Subcutaneous adipose tissue (tissue), 4 donors: Measurements from ENCODE around the gene ZNF502. TPM values are rescaled to one million over a fixed set of nuclear protein-coding genes. Genes with fewer than 3 reads are reported as not detected.

Experiments used
- CTCF ChIP-seq: fragments of 450-650 bp; IDR thresholded peaks from one replicate; pipeline ENCODE4 v1.5.1; 2016; ENCODE audit warnings: low read depth, mild to moderate bottlenecking, control low read depth, antibody characterized with exemption, moderate library complexity
- total RNA-seq, 4 donors: library from RNA; depleted of rRNA; stranded (reverse); fragments of >200 nt; gene quantifications; one replicate each; pipeline ENCODE4 v1.1.0, GENCODE V29; 2016

ZNF502 gene
- total RNA-seq, 4 donors from 2014 or later: 3.9 to 6.2 (median 4.6) TPM

DNA sequence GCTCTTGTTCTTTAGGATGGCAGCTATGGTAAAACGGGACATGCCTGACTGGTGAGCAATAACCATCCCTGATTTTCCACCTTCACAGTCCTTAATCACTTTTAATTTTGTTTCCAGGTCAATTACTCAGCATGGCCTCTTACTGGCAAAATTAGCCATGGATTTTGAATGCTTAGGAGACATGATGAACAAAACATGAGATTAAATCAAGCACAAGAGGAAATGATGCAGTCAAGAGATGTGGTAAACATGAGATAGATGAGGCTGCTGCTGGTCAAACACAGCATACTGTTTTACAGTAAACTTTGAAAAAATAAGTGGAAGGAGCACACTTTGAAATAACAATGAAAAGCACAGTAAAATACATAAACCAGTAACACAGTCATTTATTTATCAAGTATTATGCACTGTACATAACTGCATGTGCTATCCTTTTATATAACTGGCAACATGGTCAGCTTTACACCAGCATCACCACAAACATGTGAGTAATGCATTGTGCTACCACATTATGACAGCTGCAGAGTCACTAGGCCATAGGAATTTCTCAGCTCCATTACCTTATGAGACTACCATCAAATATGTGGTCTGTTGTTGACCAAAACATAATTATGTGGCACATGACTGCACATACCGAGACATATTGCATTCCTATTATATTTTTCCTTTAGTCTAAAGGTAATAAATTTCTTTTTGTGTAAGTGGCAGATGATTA, 30.1 kb upstream of the ZNF502 start:
- TF ChIP-seq CTCF: no peak

DNA sequence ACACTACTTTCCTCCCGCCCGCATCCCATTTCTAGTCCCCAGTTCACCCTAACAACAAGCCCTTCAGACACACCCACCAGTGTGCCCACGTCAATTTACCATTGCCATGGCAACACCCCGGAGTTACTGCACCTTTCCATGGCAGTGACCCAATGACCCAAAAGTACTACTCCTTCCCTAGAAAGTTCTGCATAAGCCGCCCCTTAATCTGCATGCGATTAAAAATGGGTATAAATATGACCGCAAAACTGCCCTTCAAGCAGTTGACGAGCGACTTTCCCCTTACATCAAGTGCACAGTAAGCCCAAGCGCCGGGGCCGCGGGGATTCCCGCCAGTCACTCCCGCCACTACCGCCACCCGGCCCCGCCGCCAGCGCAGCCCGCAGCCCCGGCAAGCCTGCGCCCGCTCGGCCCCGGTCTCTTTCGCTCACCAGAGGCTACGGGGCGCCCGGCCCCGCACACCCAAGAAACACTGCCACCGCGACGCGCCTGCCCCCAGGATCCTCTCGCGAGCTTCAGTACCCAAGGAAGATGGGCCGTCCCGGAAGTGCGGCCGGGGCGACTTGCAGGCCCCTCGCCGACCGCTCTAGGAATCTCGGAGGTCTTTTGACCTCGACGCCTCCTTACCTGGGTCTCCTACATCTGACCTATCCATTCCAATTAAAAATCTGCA, 27.2 kb upstream of the ZNF502 start:
- TF ChIP-seq CTCF: no peak

DNA sequence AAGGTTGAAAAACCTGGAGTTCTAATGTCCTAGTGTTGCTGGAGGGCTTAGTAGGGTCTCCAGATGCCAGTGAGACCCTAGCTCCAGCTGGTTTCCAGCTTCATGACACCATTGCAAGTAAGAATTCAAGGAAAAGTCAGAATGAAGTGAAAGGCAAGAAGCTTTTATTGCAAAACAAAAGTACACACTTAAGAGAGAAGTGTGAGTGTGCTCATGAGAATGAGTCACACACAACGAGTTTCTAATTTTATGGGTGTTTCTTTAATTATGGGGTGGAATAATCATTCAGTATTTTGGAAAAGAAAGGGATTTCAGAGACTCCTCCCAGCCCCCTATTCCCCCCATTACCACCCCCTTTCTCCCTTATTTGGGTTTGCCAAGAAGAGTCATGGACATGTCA, 24.6 kb upstream of the ZNF502 start:
- TF ChIP-seq CTCF: no peak

- TF ChIP-seq CTCF: no peak
These were observed 9.0 kb downstream of the ZNF502 start for GRCh38 chr3:44721231-44722102.

DNA sequence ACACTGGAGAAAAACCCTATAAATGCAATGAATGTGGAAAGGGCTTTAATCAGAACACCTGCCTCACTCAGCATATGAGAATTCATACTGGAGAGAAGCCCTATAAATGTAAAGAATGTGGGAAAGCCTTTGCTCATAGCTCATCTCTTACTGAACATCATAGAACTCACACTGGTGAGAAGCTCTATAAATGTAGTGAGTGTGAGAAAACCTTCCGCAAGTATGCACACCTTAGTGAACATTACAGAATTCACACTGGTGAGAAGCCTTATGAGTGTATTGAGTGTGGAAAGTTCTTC, 9.6 kb downstream of the ZNF502 start:
- TF ChIP-seq CTCF: no peak

DNA sequence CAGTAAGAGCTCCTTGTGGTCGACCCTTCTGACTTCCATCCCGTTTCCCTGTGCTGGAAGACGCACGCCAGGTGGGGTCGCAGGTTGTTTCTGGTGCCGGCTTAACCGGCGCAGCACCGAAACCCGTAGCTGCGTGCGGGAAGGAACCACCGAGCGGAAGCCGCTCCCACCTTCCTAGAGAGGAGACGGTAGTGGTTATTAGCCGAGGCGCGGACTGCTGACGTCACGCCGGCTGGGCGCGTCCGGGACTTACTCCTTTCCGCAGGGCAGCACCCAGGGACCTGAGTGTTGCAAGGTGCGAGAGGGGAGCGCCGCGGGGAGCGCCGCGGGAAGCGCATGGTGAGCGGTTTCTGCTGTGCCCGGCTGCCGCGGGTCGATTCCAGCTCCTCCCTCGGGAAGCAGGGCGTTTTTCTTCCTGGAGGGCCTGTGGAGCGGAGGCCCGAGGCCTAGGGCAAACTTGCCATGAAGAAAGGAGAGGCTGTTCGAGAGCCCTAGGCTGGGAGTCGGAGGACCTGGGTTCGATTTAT, 17.0 kb downstream of the ZNF502 start, which contains the start of gene ZNF501:
Gene ZNF501 (plus strand): TSS at position 252 of the 527 bp plus-strand sequence. CDS start 4,787 bp downstream, outside the sequence.
- TF ChIP-seq CTCF: no peak

DNA sequence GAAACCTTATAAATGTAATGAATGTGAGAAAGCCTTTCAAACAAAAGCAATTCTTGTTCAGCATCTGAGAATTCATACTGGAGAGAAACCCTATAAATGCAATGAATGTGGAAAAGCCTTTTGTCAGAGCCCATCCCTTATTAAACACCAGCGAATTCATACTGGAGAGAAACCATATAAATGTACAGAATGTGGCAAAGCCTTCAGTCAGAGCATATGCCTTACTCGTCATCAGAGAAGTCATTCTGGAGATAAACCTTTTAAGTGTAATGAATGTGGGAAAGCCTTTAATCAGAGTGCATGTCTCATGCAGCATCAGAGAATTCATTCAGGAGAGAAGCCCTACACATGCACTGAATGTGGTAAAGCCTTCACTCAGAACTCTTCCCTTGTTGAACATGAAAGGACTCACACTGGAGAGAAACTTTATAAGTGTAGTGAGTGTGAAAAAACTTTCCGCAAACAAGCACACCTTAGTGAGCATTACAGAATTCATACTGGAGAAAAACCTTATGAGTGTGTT, 22.2 kb downstream of the ZNF502 start:
- TF ChIP-seq CTCF: no peak
